GM18873 (cell line): ENCODE data around the gene LGALS9B.
"Not testable (repeated sequence)": the region's sequence is repeated elsewhere in the genome, so short reads cannot be mapped to it uniquely, and the experiment has no call there.

Experiments
- ATAC-seq: cut with Tn5 transposase; IDR thresholded peaks from one replicate; pipeline ENCODE4 v1.9.1; 2021; ENCODE audit warnings: mild to moderate bottlenecking, moderate library complexity, moderate number of reproducible peaks; ENCODE audit not compliant: unreplicated experiment, low FRiP score

Gene LGALS9B

DNA sequence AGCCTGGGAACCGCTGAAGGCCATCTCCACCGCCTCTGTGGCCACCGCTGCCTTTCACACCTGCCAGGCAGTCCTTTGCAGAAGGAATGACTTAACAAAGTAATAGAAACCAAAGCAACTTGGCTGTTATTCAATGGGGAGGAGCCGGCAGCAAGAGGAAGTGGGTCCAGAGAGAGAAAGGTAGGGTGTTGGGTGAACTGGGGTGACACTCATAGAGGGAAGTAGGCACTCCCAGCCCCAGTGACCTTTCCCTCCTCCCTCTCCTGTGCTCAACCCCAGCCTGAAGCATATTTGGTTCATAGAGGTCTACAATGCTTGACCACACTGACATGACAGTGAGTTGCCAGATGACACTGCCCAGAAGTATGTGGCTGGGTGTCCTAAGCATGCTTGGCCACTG lies at the start of gene LGALS9B:
Gene LGALS9B (minus strand): TSS at position 93 of the 400 bp plus-strand sequence. CDS start 69 bp downstream, at position 24.
- ATAC-seq: not testable (repeated sequence)

DNA sequence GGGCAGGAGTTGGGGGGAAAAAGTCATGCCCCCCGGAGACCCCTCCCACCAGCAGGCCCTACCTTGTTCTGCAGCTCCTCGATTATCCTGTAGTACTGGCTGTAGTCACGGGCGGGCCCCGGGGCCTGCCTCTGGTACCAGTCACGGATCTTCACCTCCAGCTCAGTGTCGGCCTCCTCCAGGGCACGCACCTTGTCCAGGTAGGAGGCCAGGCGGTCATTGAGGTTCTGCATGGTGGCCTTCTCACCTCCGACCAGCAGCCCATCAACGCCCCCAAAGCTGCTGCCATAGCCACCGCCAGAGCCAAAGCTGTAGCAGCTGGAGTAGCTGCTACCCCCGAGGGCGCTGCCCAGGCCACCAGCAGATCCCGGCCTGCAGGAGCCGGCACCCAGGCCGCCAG lies 49.6 kb upstream of the LGALS9B start:
- ATAC-seq: not testable (repeated sequence)

DNA sequence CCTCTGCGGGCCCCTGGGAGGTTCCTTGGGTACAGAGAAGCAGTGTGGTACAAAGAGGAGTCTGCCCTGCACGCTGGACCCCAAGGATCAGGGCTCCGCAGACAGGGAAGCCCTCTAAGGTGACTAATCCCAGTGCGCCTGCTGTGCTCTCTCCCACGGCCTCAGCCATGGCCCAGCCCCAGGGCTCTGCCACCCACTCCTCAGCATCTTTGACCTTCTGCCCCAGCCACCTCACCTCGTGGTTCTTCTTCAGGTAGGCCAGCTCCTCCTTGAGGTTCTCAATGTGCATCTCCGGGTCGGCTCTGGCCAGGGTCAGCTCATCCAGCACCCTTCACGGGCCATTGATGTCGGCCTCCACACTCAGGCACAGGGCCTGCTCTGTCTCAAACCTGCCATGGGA lies 47.8 kb upstream of the LGALS9B start:
- ATAC-seq: not testable (repeated sequence)

DNA sequence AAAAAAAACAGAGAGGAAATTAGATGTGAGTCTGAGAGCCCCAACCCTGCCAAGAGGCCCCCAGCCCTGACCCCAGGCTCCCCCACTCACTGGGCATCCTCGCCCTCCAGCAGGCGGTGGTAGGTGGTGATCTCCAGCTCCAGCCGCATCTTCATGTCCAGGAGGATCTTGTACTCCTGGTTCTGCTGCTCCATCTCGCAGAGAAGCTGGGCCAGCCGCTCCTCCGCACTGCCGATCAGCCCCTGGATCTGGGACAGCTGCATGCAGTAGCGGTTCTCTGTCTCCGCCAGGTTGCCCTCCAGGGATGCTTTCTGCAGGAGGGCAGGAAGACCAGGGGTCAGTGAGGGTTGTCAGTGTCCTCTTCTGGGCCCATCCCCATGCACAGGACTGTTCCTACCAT lies 46.2 kb upstream of the LGALS9B start:
- ATAC-seq: not testable (repeated sequence)

DNA sequence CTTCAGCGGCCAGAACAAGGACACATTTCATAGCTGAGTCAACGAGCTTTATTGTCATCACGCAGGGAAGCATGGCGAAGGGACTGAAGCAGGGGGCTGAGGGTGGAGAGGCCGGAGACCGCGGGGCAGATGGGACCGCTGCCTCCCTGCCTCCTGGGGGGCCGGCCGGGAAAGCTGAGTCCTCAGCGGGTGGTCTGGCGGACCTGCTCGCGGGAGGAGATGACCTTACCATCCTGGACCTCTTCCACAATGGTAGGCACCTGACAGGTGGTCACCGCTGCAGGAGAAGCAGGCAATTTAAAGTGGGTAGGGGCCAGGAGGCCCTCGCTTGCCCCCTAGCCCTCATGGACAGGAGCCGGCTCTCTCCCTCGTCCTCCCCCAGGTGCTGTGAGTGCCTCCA lies 45.0 kb upstream of the LGALS9B start:
- not testable (repeated sequence) for ATAC-seq

DNA sequence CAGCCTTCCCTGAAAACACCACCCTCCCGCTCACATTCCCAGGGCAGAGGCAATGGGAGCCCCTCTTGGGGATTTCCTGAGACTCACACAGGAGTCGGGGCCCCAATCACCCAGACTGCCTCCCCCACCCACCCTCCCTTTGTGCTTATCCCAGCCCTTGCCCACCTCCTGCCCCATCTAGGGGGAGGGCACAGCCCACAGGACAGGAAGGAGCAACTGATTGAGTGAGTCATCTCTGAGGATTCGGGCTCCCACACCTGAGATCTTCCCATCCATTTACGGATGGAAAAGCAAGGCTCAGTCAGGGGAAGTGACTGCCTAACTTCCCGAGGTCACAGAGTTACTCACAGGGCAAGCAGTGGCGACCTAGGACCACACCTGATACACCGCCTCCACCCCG lies 44.4 kb upstream of the LGALS9B start:
- not testable (repeated sequence) for ATAC-seq

DNA sequence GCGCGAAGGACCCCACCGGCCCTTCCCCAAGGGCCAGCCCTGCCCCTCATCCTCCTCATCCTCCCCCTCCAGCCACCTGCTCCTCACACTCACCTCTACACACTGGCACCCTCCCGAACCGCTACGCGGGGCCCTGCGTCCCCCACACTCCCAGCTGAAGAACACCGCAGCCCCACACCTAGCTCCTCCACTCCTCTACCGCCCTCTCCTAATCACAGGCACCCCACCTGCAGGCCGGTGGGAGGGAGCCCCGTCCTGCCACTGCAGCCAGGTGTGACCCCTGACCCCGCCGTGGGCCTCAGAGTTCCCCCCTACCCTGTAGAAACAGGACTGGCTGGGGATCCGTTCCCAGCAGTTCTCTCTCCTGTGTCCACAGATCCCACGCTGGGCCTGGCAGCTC lies 38.0 kb upstream of the LGALS9B start:
- not testable (repeated sequence) for ATAC-seq

DNA sequence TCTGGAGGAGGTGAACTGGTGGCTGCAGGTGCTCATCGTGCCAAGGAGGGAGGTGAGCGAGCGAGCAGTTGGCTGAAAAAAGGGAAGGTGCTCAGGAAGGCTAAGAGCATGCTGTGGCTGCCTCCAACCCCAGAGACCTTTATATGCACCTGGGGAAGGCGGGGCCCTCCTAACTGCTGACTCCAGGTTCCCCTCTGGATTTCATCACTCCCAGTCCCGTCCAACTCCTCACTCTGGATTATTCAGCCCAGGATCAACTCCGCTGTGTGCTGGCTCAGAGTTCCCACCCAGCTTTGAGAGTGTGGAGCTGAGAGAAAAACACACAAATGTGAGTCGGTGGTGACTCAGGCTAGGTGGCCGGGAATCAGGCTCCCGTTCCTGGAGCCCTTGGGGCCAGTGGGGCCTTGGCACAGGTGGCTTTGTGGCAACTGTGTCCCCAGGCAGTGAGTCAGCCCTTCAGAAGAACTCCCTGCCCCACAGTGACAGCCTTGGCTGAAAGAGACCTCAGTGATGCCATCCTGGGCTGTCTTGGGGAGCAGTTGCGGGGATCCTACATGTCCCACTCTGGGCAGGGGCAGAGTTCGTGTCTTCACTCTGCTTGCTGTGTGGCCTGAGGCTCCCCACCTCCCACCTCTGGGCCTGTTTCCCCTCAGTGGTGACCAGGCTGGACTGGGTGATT lies 37.2 kb upstream of the LGALS9B start:
- ATAC-seq: not testable (repeated sequence)

DNA sequence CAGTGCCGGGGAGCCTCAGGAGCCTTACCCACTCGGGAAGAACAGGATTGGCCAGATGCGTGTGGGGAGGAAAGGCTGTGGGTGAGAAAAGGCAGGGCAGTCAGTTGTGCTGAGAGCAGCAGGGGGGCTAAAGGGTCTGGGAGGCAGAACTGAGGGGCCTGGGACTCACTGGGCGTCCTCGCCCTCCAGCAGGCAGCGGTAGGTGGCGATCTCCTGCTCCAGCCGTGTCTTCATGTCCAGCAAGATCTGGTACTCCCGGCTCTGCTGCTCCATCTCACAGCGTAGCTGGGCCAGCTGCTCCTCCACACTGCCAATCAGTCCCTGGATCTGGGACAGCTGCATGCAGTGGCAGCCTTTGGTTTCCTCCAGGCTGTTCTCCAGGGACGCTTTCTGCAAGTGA lies 34.6 kb upstream of the LGALS9B start:
- not testable (repeated sequence) for ATAC-seq

DNA sequence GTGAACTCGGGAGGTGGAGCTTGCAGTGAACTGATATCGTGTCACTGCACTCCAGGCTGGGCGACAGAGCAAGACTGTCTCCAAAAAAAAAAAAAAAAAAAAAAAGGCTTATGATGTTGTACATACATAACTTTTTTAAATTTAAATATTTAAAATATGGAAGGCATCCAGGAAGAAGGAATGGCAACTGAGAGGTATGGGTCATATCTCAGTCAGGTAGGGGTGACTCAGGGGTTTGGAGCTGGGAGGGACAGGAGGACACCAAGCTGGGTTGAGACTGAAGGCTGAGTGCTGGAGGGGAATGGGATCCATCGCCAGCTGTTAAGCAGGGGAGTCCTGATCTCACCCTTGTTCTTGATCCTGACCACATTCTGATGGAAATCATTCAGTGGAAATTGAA lies 33.0 kb upstream of the LGALS9B start:
- ATAC-seq: not testable (repeated sequence)

DNA sequence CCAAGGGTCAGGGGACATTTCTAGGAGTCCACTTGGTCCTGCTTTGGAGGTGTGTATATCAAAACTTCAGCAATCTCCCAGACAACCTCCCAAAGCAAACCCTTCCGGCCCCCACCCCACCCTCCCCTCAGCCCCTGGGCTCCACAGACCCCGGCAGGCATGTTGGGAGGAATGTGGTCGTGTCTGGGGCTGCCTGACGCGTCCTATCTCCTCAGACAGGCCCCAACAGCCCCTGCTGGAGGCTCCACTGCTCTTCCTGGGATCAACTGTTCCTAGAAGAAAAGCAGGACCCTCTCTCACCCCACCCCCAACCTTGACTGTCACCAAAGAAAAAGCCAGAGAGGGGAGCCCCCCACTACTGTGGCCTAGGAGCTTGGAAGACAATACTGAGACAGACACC lies 28.1 kb upstream of the LGALS9B start:
- ATAC-seq: not testable (repeated sequence)

DNA sequence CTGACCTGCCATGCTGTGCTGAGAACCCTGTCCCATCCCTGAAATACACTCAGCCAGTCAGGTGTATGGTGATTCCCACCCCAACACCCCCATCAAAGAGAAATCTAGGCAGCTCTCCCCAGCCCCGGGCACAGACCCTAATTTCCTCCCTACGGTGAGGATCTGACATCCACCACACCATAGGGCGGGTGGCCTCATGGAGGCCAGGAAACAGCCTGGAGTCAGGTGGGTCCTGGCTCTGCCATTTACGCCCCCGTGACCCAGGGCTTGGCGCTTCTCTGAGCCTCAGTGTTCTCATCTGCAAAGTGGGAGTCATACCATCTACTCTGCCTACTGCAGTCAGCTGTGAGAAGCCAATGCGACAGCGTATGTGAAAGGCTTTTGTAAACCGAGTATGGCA lies 27.4 kb upstream of the LGALS9B start:
- not testable (repeated sequence) for ATAC-seq

DNA sequence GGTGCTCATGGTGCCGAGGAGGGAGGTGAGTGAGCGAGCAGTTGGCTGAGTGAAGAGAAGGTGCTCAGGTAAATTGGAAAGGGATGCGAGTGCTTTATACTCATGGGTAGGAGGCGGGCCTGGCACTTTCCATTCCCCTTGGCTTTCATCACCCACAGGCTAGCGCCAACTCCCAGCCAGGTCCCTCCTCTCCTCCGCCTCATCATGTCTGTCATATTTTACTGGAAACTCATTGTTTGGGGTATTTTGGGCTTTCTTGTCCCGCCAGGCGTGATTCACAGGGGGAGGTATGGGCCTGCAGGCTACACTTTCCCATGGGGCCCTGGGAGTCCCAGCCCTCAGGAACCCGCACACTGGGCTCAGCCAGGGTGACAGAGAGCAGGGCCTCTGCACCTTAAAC lies 26.8 kb upstream of the LGALS9B start:
- ATAC-seq: not testable (repeated sequence)

DNA sequence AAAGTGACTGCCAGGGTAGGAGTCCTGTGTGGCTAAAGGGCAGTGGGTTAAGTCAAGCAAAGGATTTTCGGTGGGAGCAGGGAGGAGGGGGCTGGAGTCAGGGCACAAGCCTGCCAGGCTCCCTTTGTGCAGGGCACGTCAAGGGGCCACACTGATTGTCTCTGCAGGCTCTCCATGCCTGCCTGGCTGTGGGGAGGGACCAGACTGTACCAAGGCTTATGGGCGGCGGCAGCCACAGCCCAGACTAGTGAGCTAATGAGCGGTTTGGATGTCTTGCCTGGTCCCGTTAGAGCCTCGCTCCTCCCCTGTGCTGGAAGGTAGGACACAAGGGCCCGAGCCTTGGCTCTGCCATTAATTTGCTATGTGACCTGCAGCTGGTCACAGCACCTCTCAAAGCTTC lies 25.6 kb upstream of the LGALS9B start:
- not testable (repeated sequence) for ATAC-seq

DNA sequence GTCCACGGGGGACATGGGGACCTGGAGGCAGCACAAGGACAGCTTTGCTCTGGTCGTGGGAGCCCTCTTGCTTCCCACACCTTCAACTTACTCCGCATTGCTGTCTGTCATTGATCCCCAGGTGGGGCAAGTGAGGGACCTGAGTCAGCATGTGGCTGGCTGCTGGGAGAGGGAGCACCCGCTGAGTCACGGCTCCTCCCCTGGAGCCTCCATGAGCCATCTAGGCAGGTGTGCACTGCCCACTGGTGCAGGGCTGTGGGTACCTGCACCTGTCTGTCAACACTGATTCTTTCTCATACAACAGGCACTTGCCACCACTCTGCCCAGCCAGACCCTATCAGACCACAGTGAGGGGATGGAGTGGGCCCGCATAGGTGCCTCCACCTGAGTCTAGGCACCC lies 24.8 kb upstream of the LGALS9B start:
- ATAC-seq: not testable (repeated sequence)

DNA sequence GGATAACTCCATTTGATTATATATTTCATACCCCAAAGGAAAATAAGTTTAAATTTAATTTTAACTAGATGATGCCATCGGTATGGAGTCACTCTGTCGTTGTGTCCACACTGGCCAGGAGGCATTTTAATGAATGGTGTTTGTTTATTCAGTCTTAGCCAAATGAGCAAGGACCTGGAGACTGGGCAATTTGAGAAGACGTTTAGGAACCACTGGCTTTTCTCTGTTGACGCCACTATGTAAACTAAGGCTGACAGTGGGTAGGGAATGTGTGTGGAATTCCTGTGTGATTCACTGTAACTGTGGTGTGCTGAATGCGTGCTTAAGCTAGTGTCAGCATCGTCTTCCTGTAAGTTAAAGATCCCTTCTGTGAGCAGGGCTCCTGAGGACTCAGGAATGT lies 17.6 kb upstream of the LGALS9B start:
- not testable (repeated sequence) for ATAC-seq

DNA sequence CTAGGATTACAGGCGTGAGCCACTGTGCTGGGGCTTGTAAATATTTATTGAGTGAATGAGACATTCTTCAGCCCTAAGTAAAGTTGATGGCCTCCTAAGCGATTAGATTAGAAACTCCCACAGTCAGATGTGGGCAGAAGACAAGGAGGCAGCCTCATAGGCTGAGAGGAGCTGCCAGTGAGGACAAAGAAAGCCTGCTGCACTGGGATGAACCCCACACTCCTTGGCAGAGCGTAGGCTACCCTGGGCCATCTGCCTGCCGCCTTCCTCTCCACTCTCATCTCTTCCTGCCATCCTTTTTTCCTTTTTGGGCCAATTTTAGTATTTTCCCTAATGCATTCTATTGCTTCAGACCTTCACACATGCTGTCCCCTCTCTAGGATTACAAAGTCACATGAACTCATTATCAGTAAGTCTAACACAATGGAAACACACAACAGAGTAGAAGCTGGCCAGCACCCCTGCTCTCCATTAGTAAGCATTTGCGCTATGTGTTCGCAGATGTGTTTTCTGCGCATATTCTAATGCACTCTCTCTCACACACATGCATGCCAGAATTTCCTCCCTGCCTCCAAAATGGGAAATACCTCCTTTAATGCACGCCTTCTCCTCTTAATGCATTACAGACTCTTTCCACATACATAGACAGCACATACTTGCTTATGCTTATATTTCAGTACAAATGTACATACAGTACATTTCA lies 12.7 kb upstream of the LGALS9B start:
- ATAC-seq: not testable (repeated sequence)

DNA sequence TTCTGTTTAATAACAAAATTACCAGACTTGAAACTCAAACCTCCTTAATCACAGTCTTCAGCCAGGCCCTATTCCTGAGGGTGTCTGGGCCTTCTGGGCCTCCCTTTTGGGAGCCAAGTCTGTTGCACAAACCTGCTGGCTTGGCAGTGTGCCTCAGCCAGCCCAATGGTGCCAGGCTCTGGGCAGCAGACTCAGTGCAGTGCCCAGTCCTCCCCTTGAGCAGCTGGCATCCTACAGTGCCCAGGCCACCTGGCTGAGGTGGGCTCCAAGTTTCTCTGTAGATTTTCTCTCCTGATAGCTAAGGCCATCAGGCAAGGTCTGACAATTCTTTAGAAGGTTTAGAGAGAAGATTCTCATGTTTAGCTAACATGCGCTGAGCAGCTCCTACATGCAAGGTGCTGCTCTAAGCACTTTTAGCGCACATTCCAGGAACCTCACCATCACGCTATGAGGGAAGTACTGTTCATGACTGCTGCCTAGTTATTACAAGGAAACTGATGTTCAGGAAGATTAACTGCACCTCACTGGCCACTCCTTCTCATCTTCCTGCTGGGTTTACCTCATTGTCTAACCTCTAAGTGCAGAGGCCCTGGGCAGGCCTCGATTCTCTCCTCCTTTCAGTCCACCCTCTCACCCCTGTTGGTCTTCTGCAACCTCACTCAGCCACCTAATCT lies 10.2 kb upstream of the LGALS9B start:
- not testable (repeated sequence) for ATAC-seq

DNA sequence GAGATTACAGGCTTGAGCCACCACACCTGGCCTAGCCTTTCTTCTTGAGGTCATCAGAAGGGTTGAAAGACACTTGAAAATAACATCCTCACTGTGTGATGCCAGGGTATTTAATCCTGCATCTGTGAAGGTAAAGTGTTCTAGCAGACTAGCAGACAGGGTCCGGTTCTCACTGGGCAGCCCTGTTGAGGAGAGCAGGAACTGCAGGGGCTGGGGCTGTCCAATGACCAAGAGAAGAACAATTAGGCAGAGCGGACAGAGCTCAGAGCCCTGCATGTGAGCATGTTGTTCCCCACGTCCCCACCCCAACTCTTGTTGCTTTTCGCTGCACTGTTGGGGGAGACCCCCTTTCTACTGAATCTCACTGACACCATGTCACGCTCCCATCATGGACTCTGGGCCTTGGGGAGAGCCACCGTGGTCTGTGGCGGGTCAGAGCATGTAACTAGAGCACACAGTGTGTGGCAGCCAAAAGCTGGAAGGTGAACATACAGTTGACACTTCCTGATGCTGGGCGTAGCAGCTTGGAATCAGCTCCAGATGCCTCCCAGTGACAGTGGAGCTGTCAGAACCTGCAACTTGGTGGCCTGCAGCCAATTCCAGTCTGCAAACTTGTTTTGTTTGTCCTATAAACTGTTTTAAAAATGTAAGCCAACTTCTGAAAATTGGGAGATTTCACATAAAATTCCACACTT lies 7.9 kb upstream of the LGALS9B start:
- not testable (repeated sequence) for ATAC-seq

DNA sequence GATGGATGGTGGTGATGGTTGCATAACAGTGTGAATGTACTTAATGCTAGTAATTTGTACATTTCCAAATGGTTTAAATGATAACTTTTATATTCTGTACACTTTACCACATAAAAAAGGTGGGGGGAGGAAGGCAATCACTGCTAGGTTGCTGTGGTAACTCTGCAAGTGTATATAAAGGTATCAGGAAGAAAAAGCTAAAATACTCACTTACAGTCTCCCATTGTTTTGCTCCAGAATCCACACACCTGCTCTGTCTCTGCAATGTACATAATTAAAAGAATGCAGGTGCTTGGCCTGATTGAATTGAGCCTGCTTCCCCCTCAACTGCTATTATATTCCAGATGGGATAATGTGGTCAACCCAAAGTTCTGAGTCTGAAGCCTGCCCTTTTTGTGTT lies 6.7 kb upstream of the LGALS9B start:
- ATAC-seq: not testable (repeated sequence)

DNA sequence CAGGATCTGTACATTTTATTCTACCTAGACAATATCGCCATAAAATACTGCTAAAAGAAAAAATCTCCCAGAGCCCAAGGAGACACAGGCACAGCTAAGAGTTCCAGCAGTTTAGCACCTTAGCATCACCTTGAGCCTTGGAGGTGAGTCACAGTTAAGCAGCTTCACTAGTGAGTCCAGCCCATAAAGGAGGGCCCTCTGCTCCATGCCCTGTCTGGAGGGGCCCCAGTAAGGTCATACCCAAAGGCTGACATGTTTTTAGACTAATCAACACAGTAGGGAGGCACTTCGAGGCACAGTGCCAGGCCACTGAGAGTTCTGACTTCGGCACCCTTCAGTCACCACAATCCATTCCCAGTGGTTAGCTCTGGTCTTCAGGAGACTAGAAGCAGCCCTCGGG lies 2.6 kb upstream of the LGALS9B start:
- ATAC-seq: not testable (repeated sequence)
